ENCODE results near the gene SHANK3.

GRCh38 chr22:50694766-50695420 is 22.3 kb downstream of the SHANK3 start:
- TF ChIP-seq CTCF (IDR thresholded peaks at IDR 0.05; ENCODE audit: insufficient read depth, low read length, poor library complexity, severe bottlenecking) (no peak), EZH2phosphoT487 (conservative IDR thresholded peaks at IDR 0.05; ENCODE audit: low read length) (no peak)

All from SU-DHL-6 (cell line).